ENCODE measurements around the gene ARID1A. TPM values are rescaled to one million over a fixed set of nuclear protein-coding genes. Genes with fewer than 3 reads are reported as not detected.

ARID1A gene
- total and polyA plus RNA-seq, 2 of the 8 experiments (the other 6 are each of a cell fraction or from before 2014, with no cell fraction given): 52.1 to 103 TPM

- H3K27me3 ChIP-seq (replicated peaks in 1 of 4; ENCODE audit: control insufficient read depth in 3 of 4, extremely low read depth in 1 of 4, insufficient read depth in 3 of 4, low read length in 3 of 4): no peaks in the 10 kb centered on the region
- no peak overlapping the region for H3K4me3 ChIP-seq (ENCODE audit: extremely low read depth in 1 of 4, insufficient read depth in 2 of 4, low read depth in 3 of 4, low read length in 4 of 4)
- peak overlapping the region in 1 of 2 experiments; percentile 0; a peak in 1 of 4 replicates for H3K4me2 ChIP-seq (ENCODE audit: insufficient read depth in 1 of 2, low read depth in 2 of 2, low read length in 2 of 2)
- H3K9ac ChIP-seq (replicated peaks in 1 of 4; ENCODE audit: extremely low read depth in 1 of 4, low read depth in 3 of 4, low read length in 3 of 4): no peak overlapping the region
- CTCF ChIA-PET (ENCODE audit: partially characterized antibody): interaction anchor here (0.8 to 3.0 kb wide), 6 partner anchors 17 to 114 kb away, joined by 3 to 12 read pairs (median 4); no protein-coding TSS in a partner anchor
- POLR2A ChIA-PET (ENCODE audit: partially characterized antibody): interaction anchor here (1.0 to 18.3 kb wide), 4 partner anchors 10 to 34 kb away, joined by 4 to 256 read pairs (median 28); partner anchors contain the start of gene ARID1A
- peaks cover 24 to 41% of the 10 kb centered on the region in 2 experiments for H4K20me1 ChIP-seq (replicated peaks in 1 of 2; ENCODE audit: control insufficient read depth in 1 of 2, insufficient read depth in 2 of 2, low read length in 2 of 2)
- H2AFZ ChIP-seq (ENCODE audit: low read length): no peak overlapping the region
- DNase-seq (ENCODE audit: low read depth in 1 of 2, low spot score in 2 of 2) (no peak), FAIRE-seq (no peak)
- H3K9me3 ChIP-seq (ENCODE audit: insufficient read depth in 2 of 2, low read depth in 1 of 2, low read length in 1 of 2): no peaks in the 10 kb centered on the region
- no peak overlapping the region for H4K8ac ChIP-seq (ENCODE audit: extremely low read depth, insufficient read depth, low read length)
- TF ChIP-seq CTBP2 (IDR thresholded peaks at IDR 0.05; ENCODE audit: borderline replicate concordance, insufficient read depth, insufficient read length, low read length) (no peak), HDAC2 (IDR thresholded peaks at IDR 0.05; ENCODE audit: borderline replicate concordance in 1 of 2, low read depth in 2 of 2, low read length in 2 of 2) (no peak)
- peaks cover 10 to 28% (median 23%) of the 10 kb centered on the region in 4 experiments for H3K36me3 ChIP-seq (ENCODE audit: control insufficient read depth in 2 of 4, insufficient read depth in 4 of 4, low read length in 3 of 4)
- no peak overlapping the region for H4K91ac ChIP-seq (replicated peaks; ENCODE audit: insufficient read length, low read length)
- no peak overlapping the region for H2BK120ac ChIP-seq (replicated peaks; ENCODE audit: low read depth, low read length)
- H2BK15ac ChIP-seq (ENCODE audit: low read length): no peak overlapping the region
- peaks cover 25 to 98% of the 10 kb centered on the region in 2 experiments for H3K79me2 ChIP-seq (ENCODE audit: control insufficient read depth in 1 of 2, insufficient read depth in 2 of 2, low read length in 2 of 2)
- H3K23ac ChIP-seq (ENCODE audit: insufficient read length): no peak overlapping the region
- H3K18ac ChIP-seq (ENCODE audit: extremely low read depth, low read length): no peak overlapping the region
- H2AK5ac ChIP-seq (ENCODE audit: low read depth, low read length): no peak overlapping the region
- H2BK5ac ChIP-seq (ENCODE audit: low read depth, low read length): no peak overlapping the region
- H3K27ac ChIP-seq (ENCODE audit: low read depth, low read length): no peak overlapping the region
- peaks cover 8% of the 10 kb centered on the region; the same call in 1 of the 2 replicates for H3K79me1 ChIP-seq (ENCODE audit: low read depth, low read length)
- WGBS, 2 experiments (ENCODE audit: extremely low coverage in 1 of 2, insufficient coverage in 1 of 2, insufficient read length in 1 of 2, insufficient replicate concordance in 2 of 2, low coverage in 1 of 2, low lambda C conversion rate in 2 of 2, missing lambda C conversion rate in 1 of 2): 87% methylated on average over 1 of the region's 1 CpG; no CpG with 5 or more reads in 1 of the 2 experiments
- no peak overlapping the region for H3K56ac ChIP-seq (replicated peaks; ENCODE audit: insufficient read length, low read depth, low read length)
- H3K14ac ChIP-seq (ENCODE audit: insufficient read length): no peak overlapping the region
- H2BK20ac ChIP-seq (ENCODE audit: low read length): no peak overlapping the region
- H3K4ac ChIP-seq (replicated peaks; ENCODE audit: insufficient read length, low read depth, low read length): no peak overlapping the region
- peaks cover 10% of the 10 kb centered on the region for H3K23me2 ChIP-seq (ENCODE audit: low read depth, low read length)
- no peak overlapping the region for H2BK12ac ChIP-seq (ENCODE audit: low read depth, low read length)
- H3K4me1 ChIP-seq (replicated peaks in 1 of 4; ENCODE audit: control insufficient read depth in 3 of 4, insufficient read depth in 4 of 4, low read length in 3 of 4): peaks cover 20 to 42% (median 26%) of the 10 kb centered on the region in 4 experiments
- no peak overlapping the region for H4K5ac ChIP-seq (ENCODE audit: insufficient read length, low read depth, low read length)
Measured at GRCh38 chr1:26726784-26727183, 31.0 kb downstream of the ARID1A start.

Data from H1 (cell line).